GM19372 (cell line): ENCODE data around the gene NEUROG1.

ENCODE experiments used
- ATAC-seq: cut with Tn5 transposase; IDR thresholded peaks from one replicate; pipeline ENCODE4 v1.9.1; 2021; ENCODE audit warnings: mild to moderate bottlenecking, low read depth, moderate library complexity; ENCODE audit not compliant: unreplicated experiment

NEUROG1 gene

GRCh38 chr5:135565266-135565665, 29.5 kb upstream of the NEUROG1 start:
- no peak for ATAC-seq

DNA sequence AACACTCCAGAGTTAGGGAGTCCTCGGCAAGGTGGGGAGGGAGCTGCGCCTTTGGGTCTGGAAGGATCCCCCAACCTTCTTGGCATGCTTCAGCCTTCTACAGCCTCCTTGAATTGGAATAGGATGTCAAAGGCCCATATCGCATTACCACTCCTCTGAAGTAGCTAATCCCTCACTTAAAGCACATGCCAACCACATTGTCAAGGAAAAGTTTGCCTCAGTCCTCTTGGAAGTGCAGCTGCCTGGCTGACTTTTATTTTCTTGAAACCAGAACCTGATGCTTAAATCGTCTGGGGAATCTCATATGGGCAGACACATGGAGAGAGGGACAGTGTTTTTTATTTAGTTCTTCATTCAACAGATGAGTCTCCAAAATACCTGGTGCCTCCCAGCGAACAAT, 28.6 kb upstream of the NEUROG1 start:
- ATAC-seq = no peak

- ATAC-seq = no peak
Observed at GRCh38 chr5:135561266-135561665, 25.5 kb upstream of the NEUROG1 start.

- peak; percentile 97 for ATAC-seq
Observed at GRCh38 chr5:135560858-135561257, 25.1 kb upstream of the NEUROG1 start.

DNA sequence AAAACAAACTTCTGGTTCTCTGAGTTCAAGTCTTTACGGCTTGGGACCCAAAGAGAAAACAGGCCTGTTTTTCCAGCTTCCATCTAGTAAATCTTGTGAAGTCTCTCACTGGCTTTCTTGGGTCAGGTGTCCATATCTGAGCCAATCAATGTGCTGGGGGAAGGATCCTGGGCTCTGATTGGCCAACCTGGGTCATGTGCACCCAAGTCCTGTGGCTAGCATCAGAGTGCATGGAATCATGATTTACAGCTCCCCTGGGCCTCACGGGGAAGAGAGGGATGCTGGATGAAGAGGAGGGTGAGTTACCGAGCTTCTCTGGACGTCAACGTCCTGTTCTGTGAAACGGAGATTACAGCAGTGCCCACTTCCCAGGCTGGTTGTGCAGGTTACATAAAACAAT, 23.6 kb upstream of the NEUROG1 start:
- no peak for ATAC-seq

GRCh38 chr5:135557076-135557838, 21.5 kb upstream of the NEUROG1 start:
- no peak for ATAC-seq

DNA sequence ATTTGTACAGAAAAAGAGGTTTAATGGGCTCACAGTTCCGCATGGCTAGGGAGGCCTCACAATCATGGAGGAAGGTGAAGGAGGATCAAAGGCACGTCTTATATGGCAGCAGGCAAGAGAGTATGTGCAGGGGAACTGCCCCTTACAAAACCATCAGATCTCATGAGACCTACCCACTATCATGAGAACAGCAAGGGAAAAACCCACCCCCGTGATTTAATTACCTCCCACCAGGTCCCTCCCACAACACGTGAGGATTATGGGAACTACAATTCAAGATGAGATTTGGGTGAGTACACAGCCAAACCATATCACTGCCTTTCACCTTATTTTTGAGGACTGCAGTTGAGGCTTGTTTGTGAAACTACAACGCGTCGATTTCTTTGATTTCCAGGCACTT, 20.9 kb upstream of the NEUROG1 start:
- ATAC-seq = no peak

GRCh38 chr5:135555530-135555929, 19.8 kb upstream of the NEUROG1 start:
- ATAC-seq = no peak

DNA sequence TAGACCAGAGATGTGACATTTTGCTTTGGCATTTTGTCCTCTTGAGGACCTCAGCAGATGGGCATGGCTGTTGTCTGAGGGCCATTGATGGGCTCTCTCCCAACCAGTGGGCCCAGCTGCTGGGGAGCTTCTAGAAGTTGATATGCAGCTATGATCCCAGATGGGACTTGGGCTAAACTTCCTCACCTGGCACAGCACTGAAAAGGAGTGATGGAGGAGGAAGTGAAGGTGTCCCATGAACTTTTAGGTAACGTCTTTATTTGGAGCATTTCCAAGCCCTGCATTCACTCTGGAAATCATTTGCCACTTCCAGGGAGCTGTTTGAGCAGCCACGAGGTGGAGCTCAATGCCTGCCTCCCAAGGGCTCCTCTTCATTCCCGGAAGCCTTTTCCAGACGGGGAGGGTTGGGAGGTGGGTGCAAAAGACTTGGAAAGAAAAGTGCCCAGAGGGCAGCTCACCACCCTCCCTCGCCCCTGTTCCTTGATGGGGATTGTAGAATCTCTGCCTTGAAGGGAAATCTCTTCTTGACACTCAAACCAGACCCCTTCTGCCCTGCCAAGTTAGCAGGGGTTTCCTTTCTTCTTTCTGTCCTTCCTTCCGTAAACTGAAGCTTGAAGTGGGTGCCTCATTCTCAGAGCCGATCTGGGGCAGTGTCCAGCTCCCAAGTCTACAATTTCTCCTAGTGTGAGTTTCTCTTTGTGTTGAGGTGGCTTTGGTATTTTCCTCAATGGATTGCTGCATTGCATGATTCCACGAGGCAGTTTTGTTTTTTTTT, 18.1 kb upstream of the NEUROG1 start:
- ATAC-seq = no peak

DNA sequence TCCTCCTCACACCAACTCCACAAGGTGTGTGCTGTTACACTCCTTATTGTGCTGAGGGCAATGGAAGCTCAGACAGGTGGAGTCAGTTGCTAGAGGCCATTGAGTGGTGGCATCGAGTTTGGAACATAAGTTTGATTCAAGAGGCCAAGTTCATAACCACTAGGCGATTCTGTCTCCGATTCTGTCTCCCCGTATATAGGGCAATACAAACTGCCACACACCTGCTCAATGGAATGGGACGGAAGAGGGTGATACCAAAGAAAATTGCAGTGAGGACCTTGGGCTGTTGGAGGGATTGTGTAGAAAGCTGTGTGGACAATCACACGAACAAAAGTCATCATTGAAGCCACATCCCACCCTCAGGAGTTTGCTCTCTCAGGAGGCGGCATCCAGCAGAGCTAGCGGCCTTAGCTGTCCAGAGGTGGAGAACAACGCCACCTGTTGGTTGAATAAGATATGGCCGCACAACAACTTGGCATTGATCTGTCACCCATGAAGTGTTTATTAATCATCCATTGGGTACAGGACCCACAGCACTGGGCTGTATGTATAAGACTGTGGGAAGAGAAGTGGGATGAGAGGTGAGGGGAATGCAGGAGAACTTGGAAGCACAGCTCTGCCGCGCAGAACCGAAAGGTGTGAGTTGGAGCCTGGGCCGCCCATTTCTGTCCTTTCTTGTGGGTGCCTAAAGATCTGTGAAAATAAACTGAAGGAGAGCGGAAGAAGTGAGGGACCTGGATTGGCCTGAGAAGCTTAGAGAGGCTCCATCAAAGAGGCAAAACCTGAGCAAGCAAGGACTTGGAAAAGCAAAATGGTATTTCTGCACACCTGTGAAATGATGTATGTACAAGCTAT, 16.1 kb upstream of the NEUROG1 start:
- peak; percentile 86 for ATAC-seq

- ATAC-seq = no peak
Observed at GRCh38 chr5:135549413-135549812, 13.6 kb upstream of the NEUROG1 start.

DNA sequence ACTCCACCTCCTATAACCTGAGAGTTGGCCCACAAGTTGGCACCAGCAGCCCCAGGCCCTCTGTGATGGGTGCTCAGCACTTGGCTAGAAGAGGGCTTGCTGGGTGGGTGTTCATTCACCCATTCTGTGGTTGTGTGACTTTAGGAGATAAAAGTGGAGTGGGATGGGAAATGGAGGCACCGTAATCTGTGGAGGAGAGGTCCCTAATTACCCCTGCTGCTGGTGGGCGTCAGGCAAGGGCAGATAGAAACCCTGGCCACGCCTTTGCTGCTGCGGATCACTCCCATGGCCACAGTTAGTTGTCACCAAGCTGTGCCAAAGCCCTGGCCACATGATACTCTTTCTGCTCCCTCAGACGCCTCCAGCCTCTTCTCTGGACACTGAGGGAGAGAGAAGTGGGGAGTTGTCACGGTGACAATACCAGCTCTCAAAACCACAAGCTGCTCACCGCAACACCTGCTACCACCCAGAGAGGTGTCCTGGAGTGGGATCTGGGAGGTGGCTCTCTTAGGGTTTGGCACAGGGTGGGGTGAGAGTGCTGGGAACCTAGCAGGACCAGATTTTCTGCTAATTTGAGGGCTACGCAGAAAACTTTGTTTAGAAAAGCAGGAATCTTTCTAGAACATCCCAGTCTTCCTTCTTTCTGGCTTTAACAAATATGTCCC, 12.0 kb upstream of the NEUROG1 start:
- no peak for ATAC-seq

DNA sequence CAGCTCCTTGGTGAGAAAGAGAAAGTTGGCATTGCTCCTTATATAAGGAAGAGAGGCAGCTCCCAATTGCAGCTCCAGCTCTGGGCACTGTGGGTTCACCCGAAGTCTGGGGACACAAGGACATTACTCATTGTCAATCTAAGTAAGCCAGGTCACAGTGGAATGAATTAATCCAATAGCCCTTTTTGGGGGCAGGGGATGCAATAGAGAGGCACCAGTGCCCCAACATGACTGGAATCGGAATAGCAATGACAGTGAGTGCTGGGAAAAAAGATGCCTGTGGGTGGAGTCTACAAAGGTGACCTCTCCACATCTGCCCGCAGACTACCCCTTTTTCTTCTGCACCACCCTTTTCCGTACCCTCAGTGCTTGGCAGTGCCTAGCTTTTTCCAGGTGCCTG, 11.1 kb upstream of the NEUROG1 start:
- no peak for ATAC-seq

DNA sequence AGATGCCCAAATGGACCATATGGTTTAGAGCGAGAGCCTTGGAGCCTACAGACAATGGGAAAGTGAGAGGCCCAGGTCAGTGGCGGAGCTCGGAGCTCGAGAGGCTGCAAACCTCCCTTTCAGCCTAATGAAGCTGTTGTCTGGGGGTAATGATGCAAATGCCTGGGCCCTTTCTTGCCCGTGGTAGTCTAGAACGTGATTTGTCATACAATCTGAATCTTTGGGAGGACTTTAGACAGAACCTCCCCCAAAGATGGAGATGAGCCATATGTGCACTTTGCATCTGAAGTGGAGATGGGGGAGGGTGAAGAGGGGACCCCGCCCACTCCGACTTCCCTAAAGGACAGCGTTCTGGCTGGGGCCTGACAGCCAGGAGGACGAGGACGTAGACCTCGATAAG, 10.3 kb upstream of the NEUROG1 start:
- ATAC-seq = no peak

DNA sequence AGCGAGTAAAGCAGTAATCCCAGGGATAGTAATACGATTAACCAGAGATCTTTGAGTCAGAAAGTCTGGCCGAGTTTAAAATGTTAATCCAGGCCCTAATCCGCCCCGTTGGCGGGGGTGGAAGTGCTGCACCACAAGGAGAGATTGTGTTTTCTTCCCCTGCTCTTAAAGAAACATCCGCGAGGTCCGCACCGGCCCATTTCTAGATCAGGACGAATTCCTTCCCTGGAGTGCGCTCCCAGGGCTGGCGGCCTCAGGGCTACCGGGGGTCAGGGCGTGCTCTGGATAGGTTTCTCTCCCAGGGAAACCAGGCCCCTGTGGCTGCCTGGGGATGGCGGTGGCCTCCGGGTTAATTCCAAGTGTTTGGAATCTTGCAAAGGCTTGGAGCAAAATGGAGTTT, 9.3 kb upstream of the NEUROG1 start:
- no peak for ATAC-seq

- no peak for ATAC-seq
Observed at GRCh38 chr5:135543485-135544304, 7.9 kb upstream of the NEUROG1 start.

DNA sequence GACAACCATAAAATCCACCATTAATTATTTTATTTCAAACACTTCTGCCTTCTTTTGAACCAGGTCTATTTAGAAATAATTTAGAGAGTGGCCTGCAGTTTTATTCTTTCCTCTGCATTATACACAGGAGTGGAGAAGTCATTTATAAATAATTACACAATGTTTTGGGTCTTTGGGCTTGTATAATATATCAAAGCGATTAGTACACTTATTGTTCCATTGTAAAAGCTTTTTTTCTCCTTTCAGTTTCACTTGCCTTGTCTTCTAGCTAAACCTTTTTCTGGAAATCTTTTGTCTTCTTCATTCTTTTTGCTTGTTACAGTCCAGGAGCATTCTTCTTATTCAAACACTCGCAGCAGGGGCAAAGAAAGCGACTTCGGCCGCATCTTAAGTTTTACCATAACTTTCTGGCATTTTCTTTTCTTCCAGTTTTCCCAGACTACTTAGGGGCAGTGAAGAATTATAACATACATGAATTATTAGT, 7.3 kb upstream of the NEUROG1 start:
- ATAC-seq = no peak

- no peak for ATAC-seq
Observed at GRCh38 chr5:135541807-135542502, 6.2 kb upstream of the NEUROG1 start.

GRCh38 chr5:135539430-135540005, 3.8 kb upstream of the NEUROG1 start:
- no peak for ATAC-seq
